Measurements from ENCODE around the gene VAMP4. TPM values are rescaled to one million over a fixed set of nuclear protein-coding genes. Genes with fewer than 3 reads are reported as not detected.

The VAMP4 gene
- total RNA-seq, 1 experiment from 2014 or later = 7.4 TPM

GRCh38 chr1:171769171-171769570 is 27.3 kb upstream of the VAMP4 start:
- peaks cover 21% of the 10 kb centered on the region for H3K27me3 Mint-ChIP-seq (ENCODE audit: unreplicated experiment)

GRCh38 chr1:171763764-171764163 is 21.9 kb upstream of the VAMP4 start:
- Mint-ChIP-seq H3K4me3 (ENCODE audit: low read depth, unreplicated experiment) (no peak overlapping the region), H3K27ac (ENCODE audit: unreplicated experiment) (no peak overlapping the region), H3K36me3 (ENCODE audit: insufficient read depth, unreplicated experiment) (no peaks in the 10 kb centered on the region), H3K27me3 (ENCODE audit: unreplicated experiment) (peaks cover 34% of the 10 kb centered on the region), H3K4me1 (ENCODE audit: low read depth, unreplicated experiment) (no peaks in the 10 kb centered on the region), H3K9me3 (ENCODE audit: low read depth, unreplicated experiment) (no peaks in the 10 kb centered on the region)
- no peak for TF ChIP-seq CTCF (IDR thresholded peaks at IDR 0.05; ENCODE audit: unreplicated experiment)
- BruUV-seq (replicated peaks) = no TSS peak
- intact Hi-C loops (cut with micrococcal nuclease; ENCODE audit: unreplicated experiment) = no loop called here
- CTCF ChIA-PET = no interaction called here
- DNase-seq = no peak

More at GRCh38 chr1:171769171-171769570, 27.3 kb upstream of the VAMP4 start:
- H3K27ac Mint-ChIP-seq (ENCODE audit: unreplicated experiment) = no peak overlapping the region
- no peaks in the 10 kb centered on the region for H3K36me3 Mint-ChIP-seq (ENCODE audit: insufficient read depth, unreplicated experiment)
- intact Hi-C loops (cut with micrococcal nuclease; ENCODE audit: unreplicated experiment) = no loop called here
- no TSS peak for BruUV-seq (replicated peaks)
- H3K4me3 Mint-ChIP-seq (ENCODE audit: low read depth, unreplicated experiment) = no peak overlapping the region
- no peaks in the 10 kb centered on the region for H3K4me1 Mint-ChIP-seq (ENCODE audit: low read depth, unreplicated experiment)
- CTCF ChIA-PET = no interaction called here
- DNase-seq = no peak
- no peaks in the 10 kb centered on the region for H3K9me3 Mint-ChIP-seq (ENCODE audit: low read depth, unreplicated experiment)
- TF ChIP-seq CTCF (IDR thresholded peaks at IDR 0.05; ENCODE audit: unreplicated experiment) = no peak

GRCh38 chr1:171762143-171762563 is 20.3 kb upstream of the VAMP4 start:
- no TSS peak for BruUV-seq (replicated peaks)
- no peak for TF ChIP-seq CTCF (IDR thresholded peaks at IDR 0.05; ENCODE audit: unreplicated experiment)

GRCh38 chr1:171758011-171758410 is 16.1 kb upstream of the VAMP4 start:
- Mint-ChIP-seq H3K4me1 (ENCODE audit: low read depth, unreplicated experiment) (no peaks in the 10 kb centered on the region), H3K4me3 (ENCODE audit: low read depth, unreplicated experiment) (no peak overlapping the region), H3K9me3 (ENCODE audit: low read depth, unreplicated experiment) (peaks cover 3% of the 10 kb centered on the region), H3K36me3 (ENCODE audit: insufficient read depth, unreplicated experiment) (no peaks in the 10 kb centered on the region), H3K27ac (ENCODE audit: unreplicated experiment) (no peak overlapping the region), H3K27me3 (ENCODE audit: unreplicated experiment) (peaks cover 41% of the 10 kb centered on the region)
- TF ChIP-seq CTCF (IDR thresholded peaks at IDR 0.05; ENCODE audit: unreplicated experiment) = no peak
- no peak for DNase-seq
- CTCF ChIA-PET = no interaction called here
- BruUV-seq (replicated peaks) = no TSS peak
- intact Hi-C loops (cut with micrococcal nuclease; ENCODE audit: unreplicated experiment) = no loop called here

More at GRCh38 chr1:171762143-171762563, 20.3 kb upstream of the VAMP4 start:
- Mint-ChIP-seq H3K4me3 (ENCODE audit: low read depth, unreplicated experiment) (no peak overlapping the region), H3K27me3 (ENCODE audit: unreplicated experiment) (peaks cover 37% of the 10 kb centered on the region), H3K4me1 (ENCODE audit: low read depth, unreplicated experiment) (no peaks in the 10 kb centered on the region), H3K9me3 (ENCODE audit: low read depth, unreplicated experiment) (no peaks in the 10 kb centered on the region), H3K27ac (ENCODE audit: unreplicated experiment) (no peak overlapping the region), H3K36me3 (ENCODE audit: insufficient read depth, unreplicated experiment) (no peaks in the 10 kb centered on the region)
- CTCF ChIA-PET = no interaction called here
- intact Hi-C loops (cut with micrococcal nuclease; ENCODE audit: unreplicated experiment) = no loop called here
- no peak for DNase-seq
